ENCODE measurements around the gene PPIF. TPM values are rescaled to one million over a fixed set of nuclear protein-coding genes. Genes with fewer than 3 reads are reported as not detected.
"Not testable (repeated sequence)": the region's sequence is repeated elsewhere in the genome, so short reads cannot be mapped to it uniquely, and the experiment has no call there.

Gene PPIF
- total and polyA plus RNA-seq, 8 donors = 29.7 to 75.6 (median 31.0) TPM

DNA sequence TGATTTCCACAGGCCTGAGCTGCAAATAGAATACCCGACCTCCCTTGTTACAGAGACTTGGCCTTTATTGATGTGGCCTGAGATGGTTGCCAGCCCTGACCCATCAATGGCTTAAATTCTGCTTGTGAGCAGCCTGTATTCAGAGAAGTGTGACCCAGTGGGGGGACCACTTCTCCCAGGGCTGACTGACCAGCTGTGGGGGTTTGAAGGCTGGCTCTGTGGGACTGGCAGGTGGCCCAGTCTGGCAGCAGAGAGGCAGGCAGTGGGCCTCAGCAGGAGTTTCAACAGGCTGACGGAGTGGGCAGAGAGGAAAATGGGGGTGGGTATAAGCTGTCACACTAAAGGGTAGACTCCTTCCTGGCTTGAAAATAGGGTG lies 12.2 kb upstream of the PPIF start:
- Histone ChIP-seq H3K27me3 (no peaks in the 10 kb centered on the region), H3K4me3 (no peak overlapping the region), H3K36me3 (no peaks in the 10 kb centered on the region), H3K9me3 (no peaks in the 10 kb centered on the region), H3K27ac (no peak overlapping the region), H3K4me1 (peaks cover 0 to 12% of the 10 kb centered on the region in 2 donors)
- intact Hi-C loops (cut with DNase I) = no loop called here
- no peak for DNase-seq
- TF ChIP-seq, protein P1, sequence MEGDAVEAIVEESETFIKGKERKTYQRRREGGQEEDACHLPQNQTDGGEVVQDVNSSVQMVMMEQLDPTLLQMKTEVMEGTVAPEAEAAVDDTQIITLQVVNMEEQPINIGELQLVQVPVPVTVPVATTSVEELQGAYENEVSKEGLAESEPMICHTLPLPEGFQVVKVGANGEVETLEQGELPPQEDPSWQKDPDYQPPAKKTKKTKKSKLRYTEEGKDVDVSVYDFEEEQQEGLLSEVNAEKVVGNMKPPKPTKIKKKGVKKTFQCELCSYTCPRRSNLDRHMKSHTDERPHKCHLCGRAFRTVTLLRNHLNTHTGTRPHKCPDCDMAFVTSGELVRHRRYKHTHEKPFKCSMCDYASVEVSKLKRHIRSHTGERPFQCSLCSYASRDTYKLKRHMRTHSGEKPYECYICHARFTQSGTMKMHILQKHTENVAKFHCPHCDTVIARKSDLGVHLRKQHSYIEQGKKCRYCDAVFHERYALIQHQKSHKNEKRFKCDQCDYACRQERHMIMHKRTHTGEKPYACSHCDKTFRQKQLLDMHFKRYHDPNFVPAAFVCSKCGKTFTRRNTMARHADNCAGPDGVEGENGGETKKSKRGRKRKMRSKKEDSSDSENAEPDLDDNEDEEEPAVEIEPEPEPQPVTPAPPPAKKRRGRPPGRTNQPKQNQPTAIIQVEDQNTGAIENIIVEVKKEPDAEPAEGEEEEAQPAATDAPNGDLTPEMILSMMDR (IDR thresholded peaks at IDR 0.05) = no peak
- no peak for ATAC-seq

DNA sequence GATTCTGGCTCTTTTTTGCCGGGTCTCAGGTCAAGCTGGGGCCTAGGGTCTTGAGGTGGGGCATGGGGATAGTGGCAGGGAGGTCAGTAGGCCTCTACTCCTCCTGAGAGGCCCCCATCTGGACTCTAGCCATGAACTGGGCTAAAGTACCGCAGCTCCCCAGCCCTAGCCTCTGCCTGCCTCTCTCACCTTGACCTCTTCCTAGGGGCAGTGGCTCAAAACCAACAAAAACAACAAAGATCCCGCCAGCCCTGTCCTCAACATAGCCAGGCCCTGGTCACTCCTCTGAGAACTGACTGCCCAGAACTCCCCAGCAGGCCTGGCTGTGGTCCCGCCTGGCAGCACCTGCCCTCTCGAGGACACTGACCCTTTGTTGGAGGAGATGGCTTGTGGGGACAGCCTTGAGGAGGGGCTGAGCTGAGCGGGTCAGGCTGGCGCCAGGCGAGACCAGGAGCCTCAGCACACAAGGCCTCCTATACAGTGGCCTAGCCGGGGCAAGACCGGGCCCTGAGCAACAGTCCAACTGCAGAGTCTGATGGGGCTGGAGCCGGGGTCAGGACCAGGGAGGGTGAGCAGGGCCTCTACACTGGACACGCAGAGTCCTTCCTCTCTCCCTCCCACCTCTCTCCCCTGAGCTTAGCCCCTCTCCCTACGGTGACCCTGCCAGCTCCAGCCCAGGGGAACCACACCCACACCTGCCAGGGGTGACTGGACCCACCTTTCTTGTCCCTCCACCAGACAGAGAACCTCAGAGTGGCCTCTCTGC lies 11.6 kb upstream of the PPIF start:
- no peak for ATAC-seq
- Histone ChIP-seq H3K36me3 (no peaks in the 10 kb centered on the region), H3K4me3 (no peak overlapping the region), H3K4me1 (peaks cover 0 to 12% of the 10 kb centered on the region in 2 donors), H3K9me3 (no peaks in the 10 kb centered on the region), H3K27me3 (no peaks in the 10 kb centered on the region), H3K27ac (no peak overlapping the region)
- TF ChIP-seq, protein P1 (IDR thresholded peaks at IDR 0.05) = no peak
- intact Hi-C loops (cut with DNase I) = no loop called here
- no peak for DNase-seq

DNA sequence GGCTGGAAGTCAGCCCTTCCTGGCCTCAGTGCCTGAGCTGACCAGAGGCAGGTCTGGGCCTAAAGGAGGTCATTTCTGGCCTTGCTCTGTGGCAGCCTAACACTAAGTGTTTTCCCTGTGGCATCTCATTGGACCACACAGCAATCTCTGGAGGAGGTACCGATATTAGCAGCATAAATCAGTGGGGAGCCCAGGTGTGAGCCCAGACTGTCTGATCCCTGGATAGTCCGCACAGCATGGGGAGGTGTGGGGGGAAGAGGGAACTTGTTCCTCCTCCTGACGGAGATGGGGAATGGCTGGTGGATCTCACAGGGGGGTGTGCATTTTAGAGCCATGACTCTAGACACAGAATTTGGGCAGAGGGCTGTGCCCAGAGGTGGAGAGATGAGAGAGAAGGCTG lies 11.0 kb upstream of the PPIF start:
- DNase-seq = no peak
- H3K9me3 ChIP-seq = no peaks in the 10 kb centered on the region
- TF ChIP-seq, protein P1 (IDR thresholded peaks at IDR 0.05) = no peak
- H3K27me3 ChIP-seq = no peaks in the 10 kb centered on the region
- ATAC-seq = no peak
- H3K27ac ChIP-seq = no peak overlapping the region
- H3K36me3 ChIP-seq = no peaks in the 10 kb centered on the region
- peaks cover 0 to 8% of the 10 kb centered on the region in 2 donors for H3K4me1 ChIP-seq
- H3K4me3 ChIP-seq = no peak overlapping the region
- intact Hi-C loops (cut with DNase I) = no loop called here

DNA sequence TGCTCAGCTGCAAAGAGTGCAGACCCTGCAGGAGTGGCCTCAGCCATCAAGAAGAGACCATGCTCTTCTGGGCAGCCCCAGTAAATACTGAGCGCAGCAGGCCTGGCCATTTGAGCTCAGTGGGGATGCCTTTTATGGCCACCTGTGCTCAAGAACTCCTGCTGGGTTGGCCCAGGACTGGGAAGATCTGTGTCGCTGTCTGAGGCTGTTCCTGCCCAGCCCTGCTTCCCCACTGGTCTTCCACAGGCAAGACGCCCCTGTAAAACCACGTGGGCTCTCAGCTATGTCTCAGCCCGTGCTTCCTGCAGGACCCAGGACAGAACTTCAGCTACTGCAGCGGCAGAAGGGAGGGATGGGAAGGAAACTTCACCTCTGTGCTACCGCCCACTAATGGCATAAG lies 10.5 kb upstream of the PPIF start:
- Histone ChIP-seq H3K9me3 (no peaks in the 10 kb centered on the region), H3K36me3 (no peaks in the 10 kb centered on the region), H3K4me1 (peaks cover 0 to 3% of the 10 kb centered on the region in 2 donors), H3K4me3 (no peak overlapping the region), H3K27ac (no peak overlapping the region), H3K27me3 (no peaks in the 10 kb centered on the region)
- no peak for ATAC-seq
- no peak for DNase-seq
- TF ChIP-seq, protein P1 (IDR thresholded peaks at IDR 0.05) = no peak
- intact Hi-C loops (cut with DNase I) = no loop called here

DNA sequence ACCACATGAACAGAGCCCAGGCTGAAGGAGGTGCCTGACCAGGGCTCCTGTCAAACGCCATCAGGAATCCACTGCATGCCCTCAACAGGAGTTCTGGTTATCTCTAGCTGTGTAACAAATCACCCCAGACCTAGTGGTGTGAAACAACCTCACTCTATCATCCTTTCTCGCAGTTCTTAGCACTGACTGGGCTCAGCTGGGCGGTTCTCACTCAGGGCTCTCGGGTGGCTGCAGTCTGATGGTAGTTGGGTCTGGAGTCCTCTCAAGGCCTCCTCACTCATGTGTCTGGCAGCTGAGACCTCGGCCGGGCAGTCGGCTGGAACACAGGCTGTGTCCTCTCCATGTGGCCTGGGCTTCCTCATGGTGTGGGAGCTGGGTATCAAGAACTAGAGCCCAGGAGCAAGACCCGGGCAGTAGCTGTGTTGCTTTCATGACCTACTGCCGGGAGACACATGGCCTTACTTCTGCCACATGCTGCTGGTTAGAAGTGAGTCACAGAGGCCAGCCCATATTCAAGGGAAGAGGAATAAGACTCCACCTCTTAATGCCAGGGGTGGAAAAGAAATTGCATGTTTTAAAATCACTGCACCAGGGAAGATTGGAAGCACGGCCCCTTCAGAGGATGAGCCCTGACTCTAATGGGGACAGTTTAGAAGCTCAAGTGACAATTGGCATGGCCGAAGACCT lies 9.3 kb upstream of the PPIF start:
- H3K4me1 ChIP-seq; H3K4me3 ChIP-seq; H3K27ac ChIP-seq; H3K27me3 ChIP-seq; H3K36me3 ChIP-seq; intact Hi-C loops (cut with DNase I); H3K9me3 ChIP-seq: not testable (repeated sequence)
- ATAC-seq (peak; percentile 12), DNase-seq (peak in 1 of 4 donors; percentile 7)
